ENCODE measurements around the gene EMC10.
"Not testable (repeated sequence)": the region's sequence is repeated elsewhere in the genome, so short reads cannot be mapped to it uniquely, and the experiment has no call there.

EMC10 gene

GRCh38 chr19:50451223-50451534 is 25.1 kb upstream of the EMC10 start:
- no peak for DNase-seq (ENCODE audit: low read depth in 2 of 2)

GRCh38 chr19:50453243-50453642 is 23.1 kb upstream of the EMC10 start:
- DNase-seq (ENCODE audit: low read depth in 2 of 2) = no peak

DNA sequence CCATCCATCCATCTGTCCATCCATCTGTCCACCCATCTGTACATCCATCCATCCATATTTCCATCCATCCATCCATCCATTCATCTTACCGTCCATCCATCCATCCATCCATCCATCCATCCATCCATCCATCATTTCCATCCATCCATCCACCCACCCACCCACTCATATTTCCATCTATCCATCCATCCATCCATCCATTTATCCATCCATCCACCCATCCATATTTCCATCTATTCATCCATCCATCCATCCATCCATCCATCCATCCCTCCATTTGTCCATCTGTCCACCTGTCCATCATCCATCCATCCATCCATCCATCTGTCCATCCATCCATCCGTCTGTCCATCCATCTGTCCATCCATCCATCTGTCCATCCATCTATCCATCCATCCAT is 20.3 kb upstream of the EMC10 start:
- no peak for DNase-seq (ENCODE audit: low read depth in 2 of 2)

DNA sequence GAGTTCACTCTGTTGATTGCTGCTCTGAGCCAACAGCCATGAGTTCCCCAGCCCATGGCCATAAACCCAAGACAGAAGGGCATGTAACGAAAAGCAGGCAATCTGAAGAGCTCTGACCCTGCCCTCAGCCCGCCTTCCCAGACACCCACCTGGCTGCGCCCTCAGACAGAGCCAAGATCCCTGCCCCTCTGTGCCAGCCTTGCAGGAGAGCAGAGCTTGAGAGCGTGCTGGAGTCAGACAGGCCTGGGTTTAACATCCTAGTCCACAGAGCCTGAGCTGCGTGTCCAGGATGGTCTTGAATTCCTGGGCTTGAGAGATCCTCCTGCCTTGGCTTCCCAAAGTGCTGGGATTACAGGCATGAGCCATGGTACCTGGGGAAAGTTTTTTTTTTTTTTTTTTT is 19.0 kb upstream of the EMC10 start:
- DNase-seq (ENCODE audit: low read depth in 2 of 2) = no peak

DNA sequence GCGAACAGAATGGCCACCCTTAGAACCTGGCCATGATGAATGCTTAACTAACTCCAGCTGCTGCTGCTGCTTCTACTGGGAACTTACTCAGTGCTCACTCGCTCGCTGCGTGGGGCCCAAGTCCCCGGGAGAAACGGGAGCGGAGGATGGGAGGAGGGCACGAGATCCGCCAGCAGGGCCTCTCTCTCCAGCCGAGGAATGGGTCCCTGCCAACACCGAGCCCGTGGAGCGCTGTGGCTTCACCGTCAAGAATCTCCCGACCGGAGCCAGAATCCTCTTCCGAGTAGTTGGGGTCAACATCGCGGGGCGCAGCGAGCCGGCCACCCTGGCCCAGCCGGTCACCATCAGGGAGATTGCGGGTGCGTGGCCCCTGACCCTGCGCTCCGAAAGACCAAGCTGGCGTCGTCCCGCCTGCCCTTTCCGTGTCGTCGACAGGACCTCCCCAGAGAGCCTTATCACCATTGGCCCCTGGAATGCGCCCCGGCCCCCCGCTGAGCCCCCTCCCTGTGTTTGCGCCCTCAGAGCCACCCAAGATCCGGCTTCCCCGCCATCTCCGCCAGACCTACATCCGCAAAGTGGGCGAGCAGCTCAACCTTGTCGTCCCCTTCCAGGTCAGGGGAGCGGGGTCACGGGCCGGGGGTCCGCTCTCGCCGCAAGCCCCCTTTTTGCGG is 17.8 kb upstream of the EMC10 start:
- DNase-seq (ENCODE audit: low read depth in 2 of 2) = no peak

- DNase-seq (ENCODE audit: low read depth in 2 of 2) = no peak
These were observed 17.2 kb upstream of the EMC10 start for GRCh38 chr19:50459067-50459456.

- no peak for DNase-seq (ENCODE audit: low read depth in 2 of 2)
These were observed 16.7 kb upstream of the EMC10 start for GRCh38 chr19:50459638-50460037.

DNA sequence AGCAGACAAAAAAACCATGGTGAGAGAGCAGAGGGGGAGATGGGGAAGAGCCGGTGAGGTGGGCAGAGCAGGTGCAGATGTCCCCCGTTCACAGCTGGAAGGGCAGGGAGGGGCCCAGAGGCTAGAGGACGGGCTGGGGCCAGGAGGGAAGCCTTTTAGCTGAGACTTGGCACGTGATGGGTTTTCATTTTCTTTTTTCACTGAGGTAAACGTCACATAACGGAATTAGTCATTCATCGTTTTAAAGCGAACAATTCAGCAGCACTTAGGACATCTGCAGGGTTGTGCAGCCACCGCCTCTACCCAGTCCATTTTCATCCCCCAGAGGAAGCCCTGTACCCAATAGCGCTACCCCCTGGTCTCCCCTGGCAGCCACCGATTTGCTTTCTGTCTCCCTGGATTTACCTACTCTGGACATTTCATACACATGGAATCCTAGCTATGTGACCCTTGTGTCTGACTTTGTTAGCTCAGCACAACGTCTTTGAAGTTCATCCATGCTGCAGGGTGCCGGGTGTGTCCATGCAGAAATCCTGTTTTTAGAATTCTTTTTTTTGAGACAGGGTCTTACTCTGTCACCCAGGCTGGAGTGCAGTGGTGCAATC is 16.0 kb upstream of the EMC10 start:
- no peak for DNase-seq (ENCODE audit: low read depth in 2 of 2)

DNA sequence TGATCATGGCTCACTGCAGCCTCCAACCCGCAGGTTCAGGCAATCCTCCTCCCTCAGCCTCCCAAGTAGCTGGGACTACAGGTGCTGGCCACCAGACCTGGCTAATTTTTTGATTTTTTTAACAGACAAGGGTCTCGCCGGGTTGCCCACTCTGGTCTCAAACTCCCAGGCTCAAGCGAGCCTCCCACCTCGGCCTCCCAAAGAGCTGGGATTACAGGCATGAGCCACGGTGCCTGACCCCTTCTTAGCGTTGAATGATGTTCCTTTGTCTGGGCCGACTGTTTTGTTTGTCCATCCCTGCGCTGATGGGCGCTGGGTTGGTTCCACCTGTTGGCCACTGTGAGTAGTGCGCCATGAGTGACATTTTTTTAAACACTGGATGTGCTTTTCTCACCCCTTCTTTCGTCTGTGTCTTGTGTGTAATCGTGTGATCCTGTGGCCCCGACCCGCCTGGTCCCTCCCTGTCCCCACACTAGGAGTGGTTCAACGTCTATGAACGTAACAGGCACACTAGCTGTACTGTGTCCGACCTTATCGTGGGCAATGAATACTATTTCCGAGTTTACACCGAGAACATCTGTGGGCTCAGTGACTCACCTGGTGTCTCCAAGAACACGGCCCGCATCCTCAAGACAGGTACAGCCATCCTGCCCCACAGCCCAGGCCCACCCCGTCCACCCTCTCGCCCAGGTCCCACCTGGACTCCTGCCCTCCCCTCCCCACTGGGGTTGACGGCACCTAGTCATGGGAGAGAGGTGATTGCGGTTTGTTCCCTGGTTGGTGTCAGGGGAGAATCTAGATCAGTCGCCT is 15.0 kb upstream of the EMC10 start:
- peak in 1 of 2 donors; percentile 15 for DNase-seq (ENCODE audit: low read depth in 2 of 2)

GRCh38 chr19:50462970-50463369 is 13.3 kb upstream of the EMC10 start:
- no peak for DNase-seq (ENCODE audit: low read depth in 2 of 2)

DNA sequence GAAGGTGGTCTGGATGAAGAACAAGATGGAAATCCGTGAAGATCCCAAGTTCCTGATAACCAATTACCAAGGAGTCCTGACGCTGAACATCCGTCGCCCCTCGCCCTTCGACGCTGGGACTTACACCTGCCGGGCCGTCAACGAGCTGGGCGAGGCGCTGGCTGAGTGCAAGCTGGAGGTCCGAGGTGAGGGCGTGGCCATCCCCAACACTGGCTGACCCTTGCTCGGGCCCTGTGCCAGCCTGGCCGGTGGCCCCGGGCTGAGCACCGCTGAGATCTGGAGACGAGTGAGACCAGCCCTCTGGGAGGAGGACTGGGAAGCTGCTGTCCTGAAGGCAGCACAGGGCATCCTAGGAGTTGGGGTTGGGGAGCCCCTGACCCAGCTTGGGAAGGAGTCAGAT is 12.0 kb upstream of the EMC10 start:
- no peak for DNase-seq (ENCODE audit: low read depth in 2 of 2)

- no peak for DNase-seq (ENCODE audit: low read depth in 2 of 2)
These were observed 11.3 kb upstream of the EMC10 start for GRCh38 chr19:50465000-50465399.

DNA sequence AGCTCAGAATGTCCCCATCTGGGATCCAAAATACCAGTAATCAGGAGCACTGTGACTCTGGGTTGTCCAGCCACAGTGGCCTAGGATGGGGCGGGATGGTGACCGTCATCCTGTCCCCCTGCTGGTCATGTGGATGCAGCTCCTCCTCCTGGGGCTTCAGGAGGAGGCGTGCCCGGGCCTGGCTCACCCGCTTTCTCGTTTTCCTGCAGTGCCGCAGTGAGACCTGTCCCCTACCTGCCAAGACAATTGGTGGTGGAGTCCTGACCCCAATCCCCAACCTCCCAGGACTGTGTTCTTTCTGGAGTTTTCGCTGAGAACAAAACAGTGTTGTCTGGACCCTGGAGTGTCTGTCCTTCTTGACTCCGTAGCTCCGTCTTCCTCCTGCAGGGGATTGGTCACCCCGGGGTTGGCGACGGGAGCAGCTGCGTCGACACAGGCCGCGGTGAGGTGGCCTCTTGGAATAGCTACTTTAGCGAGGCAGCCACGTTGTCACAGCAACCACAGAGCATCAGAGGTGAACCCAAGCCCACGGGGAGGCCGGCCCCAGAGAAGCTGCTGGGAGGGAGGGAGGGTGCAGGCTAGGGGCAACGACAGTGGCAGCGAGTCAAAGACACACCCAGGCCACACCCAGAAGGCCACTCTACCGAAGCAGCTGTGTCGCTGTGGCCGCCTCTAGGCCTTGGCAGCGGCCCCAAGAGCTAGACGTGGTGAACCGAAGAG is 10.2 kb upstream of the EMC10 start:
- no peak for DNase-seq (ENCODE audit: low read depth in 2 of 2)

GRCh38 chr19:50466706-50467039 is 9.6 kb upstream of the EMC10 start:
- no peak for DNase-seq (ENCODE audit: low read depth in 2 of 2)

DNA sequence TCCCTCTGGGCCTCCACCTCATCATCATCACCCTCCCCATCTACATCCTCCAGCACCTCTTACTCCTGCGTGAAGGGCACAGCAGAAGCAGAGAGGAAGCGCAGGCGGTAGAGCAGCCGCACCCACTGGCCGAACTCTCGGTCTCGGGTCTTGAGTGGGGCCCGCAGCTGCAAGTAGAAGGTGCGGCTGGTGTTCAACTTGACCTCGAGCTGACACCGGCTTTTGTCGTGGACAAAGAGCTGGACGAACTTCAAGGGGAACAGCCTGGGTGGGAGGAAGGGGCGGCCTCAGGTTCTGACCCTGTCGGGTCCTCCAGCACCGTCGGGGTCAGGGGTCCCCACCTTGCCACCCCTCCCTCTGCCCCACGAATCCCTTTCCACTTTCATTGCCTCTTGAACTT is 8.7 kb upstream of the EMC10 start:
- DNase-seq (ENCODE audit: low read depth in 2 of 2) = no peak

- no peak for DNase-seq (ENCODE audit: low read depth in 2 of 2)
These were observed 7.5 kb upstream of the EMC10 start for GRCh38 chr19:50468818-50469217.

GRCh38 chr19:50473336-50473735 is 3.0 kb upstream of the EMC10 start:
- not testable (repeated sequence) for DNase-seq (ENCODE audit: low read depth in 2 of 2)

DNA sequence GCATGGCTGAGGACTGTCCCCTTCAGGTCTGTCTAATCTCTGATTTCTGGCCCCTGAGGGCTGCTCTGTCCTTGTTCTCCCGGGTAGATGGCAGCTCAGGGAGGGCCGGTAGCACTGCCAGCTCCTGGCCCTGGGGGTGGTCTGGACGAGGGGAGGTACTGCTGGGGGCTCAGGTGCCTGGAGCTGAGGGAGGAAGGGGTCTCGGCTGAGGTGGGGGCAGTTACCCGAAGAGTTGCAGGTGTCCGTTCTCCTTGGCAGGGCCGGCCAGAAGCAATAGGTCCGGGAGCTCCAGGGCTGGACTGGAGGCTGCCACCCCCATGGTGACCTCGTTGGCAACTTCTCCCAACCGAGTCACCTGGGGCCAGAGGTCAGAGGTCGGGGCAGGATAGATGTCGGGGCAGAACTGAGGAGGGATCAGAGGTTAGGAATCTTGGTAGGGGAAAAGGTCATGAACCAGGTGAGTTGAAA is 1.2 kb upstream of the EMC10 start:
- DNase-seq (ENCODE audit: low read depth in 2 of 2) = no peak

GRCh38 chr19:50475736-50476223 is 527 bp upstream of the EMC10 start:
- DNase-seq (ENCODE audit: low read depth in 2 of 2) = no peak

DNA sequence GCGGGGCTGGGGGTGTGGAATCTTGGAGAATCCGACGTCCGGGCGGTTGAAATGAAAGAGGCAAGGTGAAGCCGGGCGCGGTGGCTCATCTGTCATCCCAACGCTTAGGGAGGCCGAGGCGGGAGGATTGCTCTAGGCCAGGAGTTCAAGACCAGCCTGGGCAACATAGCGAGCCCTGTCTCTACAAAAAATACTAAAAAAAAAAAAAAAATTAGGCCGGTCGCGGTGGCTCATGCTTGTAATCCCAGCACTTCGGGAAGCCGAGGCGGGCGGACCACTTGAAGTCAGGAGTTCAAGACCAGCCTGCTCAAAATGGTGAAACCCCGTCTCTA is 566 bp downstream of the EMC10 start:
- DNase-seq (ENCODE audit: low read depth in 2 of 2) = no peak

GRCh38 chr19:50477751-50478515 is 1.6 kb downstream of the EMC10 start:
- no peak for DNase-seq (ENCODE audit: low read depth in 2 of 2)

All from stimulated activated CD8-positive, alpha-beta memory T cell treated with anti-CD3 and anti-CD28 coated beads, Interleukin-15, amount 100 ng/mL, for 4 hours (primary cell).